Endothelial cell of umbilical vein (primary cell): ENCODE measurements around the gene NRXN3. TPM values are rescaled to one million over a fixed set of nuclear protein-coding genes. Genes with fewer than 3 reads are reported as not detected.

Source experiments
- BruUV-seq: library from RNA; stranded (reverse); fragments of 400-500 nt; replicated peaks from 2 replicates; lab custom pipeline; 2021; lab: Mats Ljungman, UMichigan
- CTCF ChIA-PET: fragments of 300-600, 350-600 bp; sonication (Branson Sonifier 250); formaldehyde crosslinking; loops from one replicate; lab custom pipeline; 2021; ENCODE audit warnings: antibody characterized with exemption, inconsistent platforms; lab: Charles Lee
- POLR2A ChIA-PET: fragments of 300-600, 350-600 bp; sonication (Branson Sonifier 250); formaldehyde crosslinking; loops from one replicate; lab custom pipeline; 2021; ENCODE audit warnings: antibody characterized with exemption, inconsistent platforms; lab: Charles Lee
- DNase-seq: peaks from one replicate; pipeline ENCODE4 v3.0.0-alpha.2; 2011; ENCODE audit warnings: low read depth, low spot score
- FAIRE-seq: peaks from 2 replicates; lab custom pipeline; 2011; peaks lifted over from hg19 to GRCh38; lab: Jason Lieb, UNC
- H2AFZ ChIP-seq: 2 replicates; pipeline ENCODE4 v1.6.0; 2012; ENCODE audit warnings: low read depth, low read length, control low read depth, inconsistent platforms
- H3K27ac ChIP-seq: 2 replicates; pipeline ENCODE4 v1.5.1; 2011; ENCODE audit warnings: low read depth, mild to moderate bottlenecking, control low read depth, low read length, moderate library complexity; ENCODE audit not compliant: insufficient read depth
- H3K27me3 ChIP-seq, 2 experiments: 2 replicates each; pipeline versions ENCODE4 v1.6.0 to v1.6.1; 2011; ENCODE audit warnings: low read length in 2 of 2, mixed read lengths in 1 of 2; ENCODE audit not compliant: control insufficient read depth in 2 of 2, insufficient read depth in 2 of 2
- H3K36me3 ChIP-seq, 2 experiments: 2 replicates in 1 of 2; 3 replicates in 1 of 2; pipeline ENCODE4 v1.5.1; 2011; ENCODE audit warnings: low read length in 2 of 2, mild to moderate bottlenecking in 1 of 2, moderate library complexity in 1 of 2; ENCODE audit not compliant: control insufficient read depth in 2 of 2, insufficient read depth in 2 of 2; ENCODE audit errors: extremely low read depth in 1 of 2
- H3K4me1 ChIP-seq: 3 replicates; pipeline ENCODE4 v1.5.1; 2011; ENCODE audit warnings: mild to moderate bottlenecking, low read length; ENCODE audit not compliant: control insufficient read depth, insufficient read depth; ENCODE audit errors: extremely low read depth
- H3K4me2 ChIP-seq: 2 replicates; pipeline ENCODE4 v1.6.1; 2011; ENCODE audit warnings: low read length, control low read depth, mixed read lengths; ENCODE audit not compliant: insufficient read depth
- H3K4me3 ChIP-seq, 3 experiments: fragments of 200-600 bp in 1 of 3; sonication (generic), shearing (Covaris generic) in 1 of 3; replicated peaks in 1 of 3; 2 replicates each; pipeline ENCODE4 v1.5.1; 2011 to 2016; ENCODE audit warnings: control low read depth in 3 of 3, low read length in 3 of 3, mild to moderate bottlenecking in 2 of 3, inconsistent platforms in 1 of 3, low read depth in 1 of 3, moderate library complexity in 1 of 3; ENCODE audit not compliant: insufficient read depth in 1 of 3
- H3K79me2 ChIP-seq: 2 replicates; pipeline ENCODE4 v1.6.0; 2012; ENCODE audit warnings: low read length, inconsistent platforms; ENCODE audit not compliant: control insufficient read depth, insufficient read depth
- H3K9ac ChIP-seq: replicated peaks from 2 replicates; pipeline ENCODE3; 2011; ENCODE audit warnings: low read length, control low read depth; ENCODE audit not compliant: insufficient read depth; ENCODE audit errors: extremely low read depth
- H3K9me1 ChIP-seq: replicated peaks from 3 replicates; pipeline ENCODE4 v1.6.0; 2011; ENCODE audit warnings: mild to moderate bottlenecking, low read length; ENCODE audit not compliant: control insufficient read depth, insufficient read depth; ENCODE audit errors: extremely low read depth
- H3K9me3 ChIP-seq: replicated peaks from 2 replicates; pipeline ENCODE4 v1.5.1; 2012; ENCODE audit warnings: low read length, inconsistent platforms; ENCODE audit not compliant: control insufficient read depth, insufficient read depth
- H4K20me1 ChIP-seq: replicated peaks from 2 replicates; pipeline ENCODE3; 2011; ENCODE audit warnings: mild to moderate bottlenecking, low read length; ENCODE audit not compliant: control insufficient read depth, insufficient read depth; ENCODE audit errors: extremely low read depth
- CTCF ChIP-seq, 2 donors: IDR thresholded peaks; 1 replicate in 1 of 2; 2 replicates in 1 of 2; pipeline ENCODE4 v1.5.1; 2011; ENCODE audit warnings: low read length in 2 of 2, mild to moderate bottlenecking in 2 of 2, moderate library complexity in 2 of 2, control low read depth in 1 of 2, inconsistent platforms in 1 of 2, low read depth in 1 of 2; ENCODE audit not compliant: insufficient read depth in 1 of 2; ENCODE audit errors: extremely low read depth in 1 of 2
- FOS ChIP-seq: IDR thresholded peaks from 2 replicates; pipeline ENCODE4 v1.6.1; 2011; ENCODE audit warnings: mild to moderate bottlenecking, low read length, moderate library complexity, borderline replicate concordance; ENCODE audit not compliant: insufficient read depth
- JUN ChIP-seq: IDR thresholded peaks from 2 replicates; pipeline ENCODE4 v1.6.1; 2011; ENCODE audit warnings: borderline replicate concordance, low read depth; ENCODE audit not compliant: insufficient read length, insufficient read depth
- POLR2AphosphoS5 ChIP-seq: IDR thresholded peaks from 2 replicates; pipeline ENCODE4 v1.6.1; 2012; ENCODE audit warnings: low read depth, mild to moderate bottlenecking, control low read depth, low read length, moderate library complexity; ENCODE audit not compliant: insufficient read depth
- dilution Hi-C: fragments of 300-500 bp; cut with MboI; formaldehyde crosslinking; loops from one replicate; pipeline ENCODE4 v1.15.0; 2019; ENCODE audit warnings: low sequenced_read_pairs; ENCODE audit not compliant: extremely low pct_ligation_motif_present
- intact Hi-C: fragments of 100-400 bp; cut with micrococcal nuclease; formaldehyde crosslinking; loops from one replicate; pipeline ENCODE4 v1.10.0; 2022
- polyA plus RNA-seq, 4 experiments: library from polyadenylated mRNA; depleted of rRNA in 3 of 4; stranded (reverse) in 3 of 4; unstranded in 1 of 4; fragments of >200 nt; gene quantifications; 2 replicates each; pipeline versions ENCODE4 v1.2.1 to v1.2.3, GENCODE V29; 2011 to 2012; ENCODE audit warnings: missing spikeins in 1 of 4
- total RNA-seq: library from RNA; stranded (reverse); gene quantifications from 2 replicates; pipeline ENCODE4 v1.2.3, GENCODE V29; 2021

Gene NRXN3
- total and polyA plus RNA-seq, 2 donors (not counting 3 experiments of a cell fraction or from before 2014, with no cell fraction given) = 0.72 to 4.2 TPM

- no peaks in the 10 kb centered on the region for H4K20me1 ChIP-seq
- H3K9me1 ChIP-seq = no peaks in the 10 kb centered on the region
- intact Hi-C loops (no loop called here), dilution Hi-C loops (no loop called here)
- CTCF ChIA-PET = no interaction called here
- no peaks in the 10 kb centered on the region for H3K79me2 ChIP-seq
- no peaks in the 10 kb centered on the region for H3K27me3 ChIP-seq
- no peak overlapping the region for H3K4me3 ChIP-seq
- TF ChIP-seq POLR2AphosphoS5 = no peak
- TF ChIP-seq FOS = peak; percentile 64
- H3K4me1 ChIP-seq = no peaks in the 10 kb centered on the region
- POLR2A ChIA-PET = no interaction called here
- no peak overlapping the region for H3K4me2 ChIP-seq
- no peak for FAIRE-seq
- peak; percentile 2 for DNase-seq
- no peaks in the 10 kb centered on the region for H3K36me3 ChIP-seq
- H3K9me3 ChIP-seq = no peaks in the 10 kb centered on the region
- BruUV-seq = no TSS peak
- no peak overlapping the region for H3K9ac ChIP-seq
- H3K27ac ChIP-seq = no peak overlapping the region
- H2AFZ ChIP-seq = no peak overlapping the region
Observed at GRCh38 chr14:79661752-79662151, 1491.6 kb downstream of the NRXN3 start.

GRCh38 chr14:79663453-79663852 lies 1493.3 kb downstream of the NRXN3 start:
- no peaks in the 10 kb centered on the region for H3K27me3 ChIP-seq
- H3K27ac ChIP-seq = no peak overlapping the region
- no peak overlapping the region for H2AFZ ChIP-seq
- CTCF ChIA-PET = no interaction called here
- no peak overlapping the region for H3K4me3 ChIP-seq
- no peaks in the 10 kb centered on the region for H3K36me3 ChIP-seq
- TF ChIP-seq JUN (no peak), CTCF (IDR thresholded peaks at IDR 0.05; ENCODE audit: extremely low read depth in 1 of 2, insufficient read depth in 1 of 2, low read depth in 1 of 2, low read length in 2 of 2) (no peak), POLR2AphosphoS5 (no peak)
- dilution Hi-C loops (no loop called here), intact Hi-C loops (no loop called here)
- H3K4me1 ChIP-seq = no peaks in the 10 kb centered on the region
- no peak for FAIRE-seq
- no TSS peak for BruUV-seq
- no peak overlapping the region for H3K9ac ChIP-seq
- H3K9me1 ChIP-seq = no peaks in the 10 kb centered on the region
- no peak overlapping the region for H3K4me2 ChIP-seq
- no peak for DNase-seq
- POLR2A ChIA-PET = no interaction called here
- H4K20me1 ChIP-seq = no peaks in the 10 kb centered on the region
- H3K9me3 ChIP-seq = no peaks in the 10 kb centered on the region
- H3K79me2 ChIP-seq = no peaks in the 10 kb centered on the region
